HPDE6-E6E7 (cell line): ENCODE measurements around the gene TMPRSS13.

Experiments used
- DNase-seq: peaks from one replicate; pipeline ENCODE4 v3.0.0; 2011; ENCODE audit warnings: missing footprints; ENCODE audit errors: extremely low spot score

Gene TMPRSS13

DNA sequence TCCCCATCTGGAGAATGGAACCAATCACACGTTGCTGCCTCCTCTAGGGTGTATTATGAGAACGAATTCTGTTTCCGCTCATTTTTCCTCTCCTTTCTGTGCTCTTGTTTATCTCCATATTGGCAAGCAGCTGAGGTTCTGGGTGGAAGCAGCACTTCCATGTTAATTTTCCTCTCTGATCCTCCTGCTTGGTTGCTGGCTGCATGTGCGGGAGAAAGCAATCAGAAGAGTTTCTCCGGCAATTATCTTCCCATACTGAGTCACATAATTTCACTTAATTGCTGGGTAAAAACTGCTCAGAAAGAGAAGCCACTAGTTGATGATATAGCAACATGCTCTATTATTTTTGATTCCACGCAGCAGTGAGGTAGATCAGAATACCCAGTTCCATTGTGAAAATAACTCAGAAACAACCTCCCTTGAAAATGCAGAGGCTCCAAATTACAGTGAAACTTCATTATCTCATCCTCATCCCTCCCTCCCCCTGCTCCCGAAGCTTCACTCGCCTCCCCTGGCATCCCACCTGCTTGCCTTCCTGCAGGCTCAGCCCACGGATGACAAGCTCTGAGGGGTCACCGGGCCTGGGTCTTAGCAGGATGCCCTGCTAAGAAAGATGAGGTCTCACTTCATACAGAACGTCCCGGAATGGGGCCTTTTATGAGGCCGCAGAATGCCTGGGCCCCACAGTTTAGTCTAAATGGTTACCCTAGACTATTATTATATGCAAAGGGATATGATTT, 73.1 kb downstream of the TMPRSS13 start:
- DNase-seq, result no peak

DNA sequence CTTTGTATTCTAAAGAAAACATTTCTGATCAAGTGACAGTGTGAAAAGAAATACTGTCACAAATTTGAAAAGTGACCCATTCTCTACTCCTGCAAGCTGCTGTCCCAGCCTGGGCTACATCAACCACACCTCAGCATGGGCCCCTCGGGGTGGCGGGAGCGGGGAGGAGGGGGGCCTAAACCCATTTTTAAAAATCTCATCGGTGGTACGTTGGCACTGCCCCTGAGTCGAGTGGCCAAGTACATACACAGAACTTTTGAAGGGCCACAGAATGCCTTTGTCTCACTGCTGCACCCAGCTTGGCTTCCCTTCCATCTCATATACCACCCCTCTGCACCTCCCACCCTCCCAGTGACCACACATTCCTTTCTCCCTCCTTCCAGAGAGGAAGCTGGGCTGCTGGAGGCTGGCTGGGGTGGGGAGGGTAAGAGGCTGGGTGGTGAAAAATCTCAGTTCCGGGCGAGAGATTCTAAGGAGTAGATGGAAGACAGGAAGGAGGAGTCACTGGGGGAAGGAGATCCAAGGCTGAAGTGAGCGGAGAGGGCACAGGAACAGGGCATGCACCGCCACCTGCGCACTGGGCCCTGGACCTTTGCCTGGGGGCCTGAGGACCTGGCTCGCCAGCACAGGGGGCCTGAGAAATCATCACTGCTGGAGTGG, 73.9 kb downstream of the TMPRSS13 start:
- no peak for DNase-seq

GRCh38 chr11:117852309-117852708, 76.9 kb downstream of the TMPRSS13 start:
- no peak for DNase-seq

DNA sequence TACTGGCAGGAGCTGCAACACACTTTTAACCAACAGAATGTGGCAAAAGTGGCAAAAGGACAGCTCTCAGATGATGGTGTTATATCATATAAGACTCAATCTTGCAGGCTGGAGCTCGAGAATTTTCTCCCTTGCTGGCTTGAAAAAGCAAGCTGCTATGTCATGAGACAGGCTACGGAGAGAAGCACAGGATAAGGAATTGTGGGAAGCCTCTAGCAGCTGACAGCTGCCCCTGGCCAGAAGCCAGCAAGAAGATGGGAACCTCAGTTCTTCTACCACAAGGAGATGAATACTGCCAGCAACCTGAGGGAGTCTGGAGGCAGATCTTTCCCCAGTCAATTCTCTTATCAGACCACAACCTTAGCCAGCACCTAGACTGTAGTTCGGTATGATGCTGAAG, 77.3 kb downstream of the TMPRSS13 start:
- no peak for DNase-seq

GRCh38 chr11:117851106-117851505, 78.1 kb downstream of the TMPRSS13 start:
- DNase-seq, result no peak
